Astrocyte (in vitro differentiated cells and primary cell): ENCODE data around the gene ABCA3.

Experiments used
- EZH2 ChIP-seq: IDR thresholded peaks from 2 replicates; pipeline ENCODE4 v1.6.1; 2012; ENCODE audit warnings: mild to moderate bottlenecking, low read length, inconsistent platforms; ENCODE audit not compliant: insufficient read depth
- TF ChIP-seq, protein P1 (sequence below): IDR thresholded peaks from 2 replicates; pipeline ENCODE4 v1.5.1; 2011; ENCODE audit warnings: low read depth, mild to moderate bottlenecking, inconsistent platforms, low read length, moderate library complexity; ENCODE audit not compliant: insufficient read depth

DNA sequence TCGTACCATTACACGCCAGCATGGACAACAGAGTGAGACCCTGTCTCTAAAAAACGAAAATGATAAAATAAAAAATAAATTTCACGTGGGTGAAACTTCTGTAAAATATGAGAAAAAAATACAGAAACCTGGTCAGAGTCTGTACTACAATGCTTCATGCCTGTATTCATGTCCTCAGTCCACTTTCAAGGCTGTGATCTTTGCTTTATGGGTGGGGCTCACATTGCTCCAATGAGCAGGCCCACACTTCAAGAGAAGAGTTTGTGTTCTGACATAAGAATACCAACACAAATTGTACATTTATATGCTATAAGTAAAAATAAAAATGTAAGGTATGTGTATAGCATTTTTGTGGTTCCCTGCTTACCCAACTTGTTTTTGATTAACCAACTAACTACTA lies 32.2 kb upstream of the ABCA3 start:
- TF ChIP-seq, protein P1, sequence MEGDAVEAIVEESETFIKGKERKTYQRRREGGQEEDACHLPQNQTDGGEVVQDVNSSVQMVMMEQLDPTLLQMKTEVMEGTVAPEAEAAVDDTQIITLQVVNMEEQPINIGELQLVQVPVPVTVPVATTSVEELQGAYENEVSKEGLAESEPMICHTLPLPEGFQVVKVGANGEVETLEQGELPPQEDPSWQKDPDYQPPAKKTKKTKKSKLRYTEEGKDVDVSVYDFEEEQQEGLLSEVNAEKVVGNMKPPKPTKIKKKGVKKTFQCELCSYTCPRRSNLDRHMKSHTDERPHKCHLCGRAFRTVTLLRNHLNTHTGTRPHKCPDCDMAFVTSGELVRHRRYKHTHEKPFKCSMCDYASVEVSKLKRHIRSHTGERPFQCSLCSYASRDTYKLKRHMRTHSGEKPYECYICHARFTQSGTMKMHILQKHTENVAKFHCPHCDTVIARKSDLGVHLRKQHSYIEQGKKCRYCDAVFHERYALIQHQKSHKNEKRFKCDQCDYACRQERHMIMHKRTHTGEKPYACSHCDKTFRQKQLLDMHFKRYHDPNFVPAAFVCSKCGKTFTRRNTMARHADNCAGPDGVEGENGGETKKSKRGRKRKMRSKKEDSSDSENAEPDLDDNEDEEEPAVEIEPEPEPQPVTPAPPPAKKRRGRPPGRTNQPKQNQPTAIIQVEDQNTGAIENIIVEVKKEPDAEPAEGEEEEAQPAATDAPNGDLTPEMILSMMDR, result no peak
- no peak for TF ChIP-seq EZH2
